Left lobe of liver (tissue), 2 donors: ENCODE measurements around the gene HTT-AS. TPM values are rescaled to one million over a fixed set of nuclear protein-coding genes. Genes with fewer than 3 reads are reported as not detected.
A peak's percentile ranks its signal among the peaks of the same experiment; 100 is the strongest.

Experiments used
- ATAC-seq: fragments of 200-7000 bp; cut with Tn5 transposase; one replicate; pipeline ENCODE4 v1.9.1; 2020; ENCODE audit warnings: mild to moderate bottlenecking, moderate library complexity
- DNase-seq: peaks from one replicate; pipeline ENCODE4 v3.0.0-alpha.2; 2020; ENCODE audit warnings: low spot score
- total RNA-seq: library from RNA; stranded (reverse); gene quantifications from one replicate; pipeline ENCODE4 v1.2.1, GENCODE V29; 2021
- donor health status: DM: no; HTN: no; CAD: no; lungs with moderate emphysema.
- donor health status: DM: no; HTN: yes; CAD: no.

The HTT-AS gene
- total RNA-seq, 1 donor from 2014 or later: not detected

DNA sequence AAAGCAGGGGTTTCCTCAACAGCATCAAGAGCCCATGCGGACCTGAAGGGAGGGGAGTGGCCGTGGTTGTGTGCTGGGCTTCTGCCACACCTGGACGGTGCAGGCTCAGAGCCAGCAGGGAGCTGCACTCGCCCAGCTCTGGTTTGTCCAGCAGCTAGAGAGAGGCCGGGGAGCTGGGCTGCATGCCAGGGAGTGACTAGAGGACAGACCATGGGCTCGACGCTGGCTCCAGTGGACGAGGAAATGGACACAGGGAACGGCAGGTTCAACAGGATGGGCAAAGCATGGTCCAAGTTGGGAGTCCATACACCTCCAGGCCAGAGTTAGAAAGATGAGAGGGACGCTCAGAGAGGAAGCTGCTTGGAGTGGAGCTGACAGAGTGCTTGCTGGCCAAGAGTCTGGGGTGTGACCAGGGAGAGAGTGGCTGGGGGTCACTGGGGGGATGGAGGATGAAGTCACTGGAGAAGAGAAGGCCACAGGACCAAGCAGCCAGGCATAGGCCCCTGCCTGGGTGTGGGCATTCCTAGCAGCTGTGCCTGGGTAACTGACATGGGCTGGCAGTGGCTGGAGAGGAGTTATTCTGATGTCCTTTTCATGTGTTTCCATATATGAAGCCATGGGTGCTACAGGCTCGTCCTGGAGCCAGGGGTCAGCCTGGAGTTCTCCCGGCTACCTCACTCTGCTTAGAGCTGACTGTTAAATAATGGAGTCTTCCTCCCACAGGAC is 42.8 kb downstream of the HTT-AS start:
- ATAC-seq (peak; percentile 88), DNase-seq (peak; percentile 75)

DNA sequence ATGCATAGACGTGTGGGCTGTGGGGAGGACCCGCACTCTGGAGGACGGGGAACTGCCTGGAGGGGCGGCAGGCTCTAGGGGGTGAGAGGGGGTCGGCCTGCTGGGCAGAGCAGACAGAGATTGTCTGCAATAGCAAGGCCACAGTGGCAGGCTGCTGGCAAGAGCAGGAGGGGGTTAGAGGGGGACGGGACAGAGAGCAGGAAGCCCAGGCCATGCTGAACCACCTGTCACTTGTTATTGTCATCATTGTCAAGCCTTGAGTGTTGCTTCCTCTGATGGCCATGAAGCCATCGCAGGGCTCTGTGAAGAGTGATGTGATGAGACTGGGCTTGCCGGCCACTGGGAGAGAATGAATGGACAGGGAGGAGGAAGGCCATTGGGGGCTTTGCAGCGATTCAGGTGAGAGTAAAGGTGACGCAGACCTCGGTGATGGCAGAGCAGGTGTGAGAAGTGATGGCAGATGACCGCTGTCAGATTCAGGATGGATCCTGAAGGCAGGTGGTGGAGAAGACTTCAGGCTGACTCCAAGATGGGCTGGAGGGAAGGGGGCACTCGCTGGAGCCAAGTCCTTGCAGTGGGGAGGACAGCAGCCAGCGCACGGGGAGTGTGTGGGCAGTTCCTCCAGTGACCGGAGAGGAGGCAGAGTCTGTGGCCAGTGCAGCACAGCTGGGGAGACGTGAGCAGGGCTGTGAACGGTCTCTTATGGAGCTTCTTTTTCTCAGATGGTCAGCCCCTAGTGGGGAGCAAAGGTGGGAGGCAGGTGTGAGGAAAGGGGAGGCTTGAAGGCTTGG is 43.6 kb downstream of the HTT-AS start:
- ATAC-seq (peak; percentile 20), DNase-seq (no peak)

- no peak for DNase-seq
- no peak for ATAC-seq
Measured at GRCh38 chr4:3029464-3029863, 44.9 kb downstream of the HTT-AS start.

DNA sequence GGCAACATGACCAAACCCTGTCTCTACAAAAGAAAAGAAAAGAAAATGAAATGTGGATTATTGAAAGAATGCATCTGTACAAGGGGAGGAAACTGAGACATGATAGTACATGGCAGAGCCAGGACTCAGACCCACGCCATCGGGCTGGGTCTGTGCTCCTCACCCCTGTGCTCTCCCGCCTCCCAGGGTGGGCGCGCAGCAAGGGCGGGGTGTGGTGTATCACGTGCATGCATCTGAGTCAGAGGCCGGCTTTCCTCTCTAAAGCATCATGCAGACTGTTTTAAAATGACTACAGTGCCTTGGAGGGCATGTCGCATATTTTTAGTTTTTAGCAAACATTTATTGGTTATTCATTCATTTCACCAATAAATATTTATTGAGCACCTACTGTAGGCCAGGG is 47.8 kb downstream of the HTT-AS start:
- ATAC-seq: no peak
- no peak for DNase-seq

DNA sequence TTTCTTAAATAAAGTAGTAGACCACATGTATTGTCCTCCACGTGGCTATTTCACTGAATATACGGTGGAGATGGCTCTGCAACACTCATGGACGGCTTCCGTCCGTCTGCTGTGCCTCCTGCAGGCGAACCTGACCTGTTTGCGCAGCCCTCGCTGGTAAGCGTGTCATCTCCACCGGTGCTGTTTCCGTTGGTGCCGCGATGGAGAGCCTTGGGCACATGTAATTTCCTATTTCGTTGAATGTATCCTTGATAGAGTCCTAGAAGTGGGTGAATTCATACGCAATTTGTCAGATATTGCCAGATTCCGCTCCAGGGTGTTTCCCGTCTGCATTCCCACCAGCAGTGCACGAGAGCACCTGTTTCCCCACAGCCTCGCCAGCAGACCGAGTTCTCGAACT is 48.5 kb downstream of the HTT-AS start:
- ATAC-seq: no peak
- no peak for DNase-seq

DNA sequence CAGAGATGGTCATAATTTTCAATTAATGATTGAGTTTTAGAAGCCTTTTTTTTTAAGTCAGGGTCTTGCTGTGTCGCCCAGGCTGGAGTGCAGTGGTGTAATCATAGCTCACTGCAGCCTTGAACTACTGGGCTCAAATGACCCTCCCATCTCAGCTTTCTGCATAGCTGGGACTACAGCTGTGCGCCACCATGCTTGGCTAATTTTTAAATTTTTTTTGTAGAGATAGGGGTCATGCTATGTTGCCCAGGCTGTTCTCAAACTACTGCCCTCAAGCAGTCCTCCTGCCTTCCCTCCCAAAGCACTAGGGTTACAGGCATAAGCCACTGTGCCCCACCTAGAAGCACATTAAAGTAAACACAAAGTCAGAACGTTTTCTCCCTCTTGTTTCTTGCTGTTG is 51.7 kb downstream of the HTT-AS start:
- DNase-seq: no peak
- ATAC-seq: no peak

GRCh38 chr4:3022112-3022511 is 52.2 kb downstream of the HTT-AS start:
- DNase-seq: no peak
- no peak for ATAC-seq

- DNase-seq: no peak
- ATAC-seq: no peak
Measured at GRCh38 chr4:3021627-3022026, 52.7 kb downstream of the HTT-AS start.

GRCh38 chr4:3021127-3021526 is 53.2 kb downstream of the HTT-AS start:
- DNase-seq (no peak), ATAC-seq (no peak)

GRCh38 chr4:3019145-3019846 is 55.0 kb downstream of the HTT-AS start:
- no peak for DNase-seq
- no peak for ATAC-seq

DNA sequence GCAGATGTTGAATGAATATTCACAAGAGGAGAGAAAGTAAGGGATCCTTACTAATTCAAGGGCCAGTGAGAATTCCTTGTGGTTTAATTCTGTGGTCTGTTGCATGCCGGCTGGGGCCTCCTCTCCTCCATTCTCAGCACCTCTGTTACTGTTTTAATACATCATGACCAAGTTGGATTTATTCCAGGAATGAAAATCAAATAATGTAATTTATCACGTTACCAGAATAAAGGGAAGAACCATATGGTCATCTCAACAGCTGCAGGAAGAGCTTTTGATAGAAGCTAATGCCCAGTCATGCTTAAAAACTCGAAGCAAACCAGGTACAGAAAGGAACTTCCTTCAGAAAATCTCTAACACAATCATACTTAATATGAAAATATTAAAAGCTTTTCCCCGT is 56.8 kb downstream of the HTT-AS start:
- ATAC-seq (no peak), DNase-seq (no peak)

- no peak for ATAC-seq
- DNase-seq: no peak
Measured at GRCh38 chr4:3016961-3017360, 57.4 kb downstream of the HTT-AS start.

DNA sequence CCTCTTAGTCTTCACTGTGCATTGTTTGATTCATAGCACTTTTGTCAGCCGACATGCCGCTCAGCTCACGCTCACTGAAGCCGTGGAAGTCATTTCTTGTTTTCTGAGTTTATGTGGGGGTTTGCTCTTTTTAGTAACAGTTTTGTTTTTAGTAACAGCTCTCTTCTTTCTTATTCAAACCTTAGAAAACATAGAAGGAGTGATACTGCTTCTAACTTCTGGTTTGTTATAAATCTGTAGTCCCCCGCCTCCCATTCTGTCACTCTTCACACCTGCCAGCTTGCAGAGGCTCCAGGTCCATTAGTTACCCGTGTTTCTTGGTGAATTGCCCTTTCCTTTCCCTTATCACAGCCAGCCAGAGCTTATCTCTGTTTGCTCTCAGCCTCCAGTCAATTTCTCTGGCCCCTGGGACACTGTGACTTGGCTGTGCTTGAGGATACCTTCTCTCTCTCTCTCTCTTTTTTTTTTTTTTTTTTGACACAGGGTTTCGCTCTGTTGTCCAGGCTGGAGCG is 60.4 kb downstream of the HTT-AS start:
- DNase-seq: peak; percentile 66
- ATAC-seq: peak; percentile 97

Other genes starting within 250 kb of the HTT-AS start
- 113 TPM for gene ADD1, start 230.7 kb downstream of the HTT-AS start, total RNA-seq
- 18.7 TPM for gene NOP14, start 111.1 kb downstream of the HTT-AS start, total RNA-seq
- 3.2 TPM for gene GRK4, start 111.0 kb downstream of the HTT-AS start, total RNA-seq
- gene HTT, start 143 bp upstream of the HTT-AS start, total RNA-seq: 25.1 TPM
- gene MSANTD1, start 174.6 kb upstream of the HTT-AS start, total RNA-seq: 1.1 TPM
- gene RGS12, start 218.5 kb upstream of the HTT-AS start, total RNA-seq: 29.3 TPM